Panc1 (cell line): ENCODE results near the gene HCAR2. TPM values are rescaled to one million over a fixed set of nuclear protein-coding genes. Genes with fewer than 3 reads are reported as not detected.

Source experiments
- ATAC-seq: fragments of 200-7000 bp; cut with Tn5 transposase; 2 replicates; pipeline ENCODE4 v1.9.1; 2020; ENCODE audit warnings: mild to moderate bottlenecking, moderate library complexity
- BruUV-seq: library from RNA; stranded (reverse); fragments of 400-500 nt; replicated peaks from 2 replicates; lab custom pipeline; 2021; lab: Mats Ljungman, UMichigan
- CTCF ChIA-PET: fragments of 300-600 bp; sonication (Branson Sonifier 250); formaldehyde crosslinking; loops from one replicate; lab custom pipeline; 2022; ENCODE audit warnings: antibody characterized with exemption; lab: Charles Lee
- POLR2A ChIA-PET: fragments of 300-600 bp; sonication (Branson Sonifier 250); formaldehyde crosslinking; loops from one replicate; lab custom pipeline; 2022; ENCODE audit warnings: antibody characterized with exemption; lab: Charles Lee
- DNase-seq: peaks from one replicate; pipeline ENCODE4 v3.0.0-alpha.2; 2010; ENCODE audit warnings: low read depth, low spot score
- H3K27ac ChIP-seq: 2 replicates; pipeline ENCODE4 v1.5.1; 2011; ENCODE audit warnings: mild to moderate bottlenecking, low read length, inconsistent platforms
- H3K27me3 ChIP-seq: fragments of 200-500 bp; sonication (Bioruptor generic); 2 replicates; pipeline ENCODE4 v1.6.0; 2014; ENCODE audit warnings: low read length, inconsistent platforms; ENCODE audit not compliant: control insufficient read depth, insufficient read depth
- H3K36me3 ChIP-seq: fragments of 200-500 bp; sonication (Bioruptor generic); 2 replicates; pipeline ENCODE4 v1.5.1; 2014; ENCODE audit warnings: inconsistent platforms, mild to moderate bottlenecking, low read length, moderate library complexity; ENCODE audit not compliant: control insufficient read depth, insufficient read depth
- H3K4me1 ChIP-seq: 2 replicates; pipeline ENCODE4 v1.5.1; 2011; ENCODE audit warnings: inconsistent platforms, mild to moderate bottlenecking, low read length, moderate library complexity; ENCODE audit not compliant: control insufficient read depth, insufficient read depth
- H3K4me3 ChIP-seq, 2 experiments: 2 replicates each; pipeline ENCODE4 v1.5.1; 2011 to 2012; ENCODE audit warnings: low read depth in 2 of 2, low read length in 2 of 2, mild to moderate bottlenecking in 2 of 2, inconsistent platforms in 1 of 2, moderate library complexity in 1 of 2
- H3K9me3 ChIP-seq: fragments of 200-500 bp; sonication (Bioruptor generic); 2 replicates; pipeline ENCODE4 v1.5.1; 2014; ENCODE audit warnings: low read depth, mild to moderate bottlenecking, inconsistent platforms, low read length, moderate library complexity; ENCODE audit not compliant: control insufficient read depth, insufficient read depth
- CTCF ChIP-seq: fragments of 450-650 bp; IDR thresholded peaks from 2 replicates; pipeline ENCODE4 v1.5.1; 2017; ENCODE audit warnings: mild to moderate bottlenecking
- POLR2AphosphoS5 ChIP-seq: IDR thresholded peaks from 2 replicates; pipeline ENCODE4 v1.6.1; 2012; ENCODE audit warnings: mild to moderate bottlenecking, low read depth, low read length, moderate library complexity
- REST ChIP-seq, 2 experiments: IDR thresholded peaks; 2 replicates each; pipeline ENCODE4 v1.6.1; 2011 to 2012; ENCODE audit warnings: low read depth in 2 of 2, control low read depth in 1 of 2, low read length in 1 of 2, mild to moderate bottlenecking in 1 of 2, moderate library complexity in 1 of 2; ENCODE audit not compliant: insufficient read depth in 1 of 2
- SIN3A ChIP-seq: IDR thresholded peaks from 2 replicates; pipeline ENCODE4 v1.6.1; 2012; ENCODE audit warnings: low read depth, mild to moderate bottlenecking, low read length, moderate library complexity, borderline replicate concordance; ENCODE audit not compliant: insufficient read depth
- TCF7L2 ChIP-seq: IDR thresholded peaks from 2 replicates; pipeline ENCODE4 v1.6.1; 2011; ENCODE audit warnings: mild to moderate bottlenecking, low read depth, low read length, inconsistent platforms
- in situ Hi-C: cut with HindIII; loops from 2 replicates; pipeline ENCODE4 v1.10.0; 2016; ENCODE audit warnings: low sequenced_read_pairs, low pct_unique_long_range_greater_than_20kb
- intact Hi-C: fragments of 100-400 bp; cut with micrococcal nuclease; formaldehyde crosslinking; loops from one replicate; pipeline ENCODE4 v1.10.0; 2022; ENCODE audit not compliant: unreplicated experiment
- total RNA-seq: library from RNA; stranded (reverse); gene quantifications from one replicate; pipeline ENCODE4 v1.2.1, GENCODE V29; 2021; ENCODE audit not compliant: unreplicated experiment

The HCAR2 gene
- total RNA-seq, 1 experiment from 2014 or later: not detected

DNA sequence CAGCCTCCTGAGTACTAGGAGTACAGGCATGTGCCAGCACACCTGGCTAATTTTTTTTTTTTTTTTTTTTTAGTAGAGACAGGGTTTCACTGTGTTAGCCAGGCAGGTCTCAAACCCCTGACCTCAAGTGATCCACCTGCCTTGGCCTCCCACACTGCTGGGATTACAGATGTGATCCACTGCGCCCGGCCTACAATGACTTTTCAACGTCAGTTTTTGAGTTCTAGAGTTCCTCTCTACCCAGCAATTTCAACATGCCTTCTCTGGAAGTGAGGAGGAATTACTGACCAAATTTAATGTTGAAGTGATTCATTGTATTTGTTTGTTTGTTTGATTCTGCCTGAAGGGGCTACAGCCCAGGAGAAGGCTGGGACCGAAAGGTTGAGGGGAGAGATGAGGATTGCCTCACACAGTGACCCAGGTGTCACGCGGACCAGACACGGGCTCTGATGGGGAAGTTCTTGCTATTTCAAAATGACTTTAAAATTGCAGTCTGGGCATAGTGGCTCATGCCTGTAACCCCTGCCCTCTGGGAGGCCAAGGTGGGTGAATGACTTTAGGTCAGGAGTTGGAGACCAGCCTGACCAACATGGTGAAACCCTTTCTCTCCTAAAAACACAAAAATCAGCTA is 40.9 kb upstream of the HCAR2 start:
- Histone ChIP-seq H3K36me3 (no peaks in the 10 kb centered on the region), H3K4me3 (no peak overlapping the region), H3K9me3 (no peaks in the 10 kb centered on the region), H3K4me1 (no peaks in the 10 kb centered on the region), H3K27me3 (no peaks in the 10 kb centered on the region), H3K27ac (no peak overlapping the region)
- no TSS peak for BruUV-seq
- ATAC-seq: no peak
- ChIA-PET POLR2A (no interaction called here), CTCF (no interaction called here)
- no peak for TF ChIP-seq REST (IDR thresholded peaks at IDR 0.05; ENCODE audit: insufficient read depth in 1 of 2, low read depth in 2 of 2, low read length in 1 of 2)
- no peak for TF ChIP-seq POLR2AphosphoS5
- TF ChIP-seq CTCF: no peak
- TF ChIP-seq SIN3A: no peak
- no peak for TF ChIP-seq TCF7L2
- intact Hi-C loops (no loop called here), in situ Hi-C loops (no loop called here)
- no peak for DNase-seq

GRCh38 chr12:122740351-122740750 is 37.2 kb upstream of the HCAR2 start:
- ATAC-seq: no peak
- in situ Hi-C loops: no loop called here
- Histone ChIP-seq H3K4me3 (no peak overlapping the region), H3K27ac (no peak overlapping the region), H3K9me3 (no peaks in the 10 kb centered on the region), H3K36me3 (no peaks in the 10 kb centered on the region), H3K27me3 (no peaks in the 10 kb centered on the region), H3K4me1 (no peaks in the 10 kb centered on the region)
- POLR2A ChIA-PET: no interaction called here
- intact Hi-C loops: no loop called here
- CTCF ChIA-PET: no interaction called here
- no peak for DNase-seq
- no TSS peak for BruUV-seq
- TF ChIP-seq SIN3A: no peak
- no peak for TF ChIP-seq CTCF
- no peak for TF ChIP-seq POLR2AphosphoS5
- no peak for TF ChIP-seq REST (IDR thresholded peaks at IDR 0.05; ENCODE audit: insufficient read depth in 1 of 2, low read depth in 2 of 2, low read length in 1 of 2)
- no peak for TF ChIP-seq TCF7L2
